HCT116 (cell line): ENCODE measurements around the gene KSR2. TPM values are rescaled to one million over a fixed set of nuclear protein-coding genes. Genes with fewer than 3 reads are reported as not detected.

ENCODE experiments used
- ATAC-seq: fragments of 200-7000 bp; cut with Tn5 transposase; 2 replicates; pipeline ENCODE4 v1.9.1; 2020; ENCODE audit warnings: mild to moderate bottlenecking, moderate library complexity
- BruUV-seq: library from RNA; stranded (reverse); fragments of 400-500 nt; replicated peaks from 2 replicates; lab custom pipeline; 2021; lab: Mats Ljungman, UMichigan
- CTCF ChIA-PET: fragments of 300-600 bp; sonication (Branson Sonifier 250); formaldehyde crosslinking; loops from one replicate; lab custom pipeline; 2021; ENCODE audit warnings: antibody characterized with exemption; lab: Charles Lee
- POLR2A ChIA-PET: fragments of 300-600, 350-600 bp; sonication (Branson Sonifier 250); formaldehyde crosslinking; loops from one replicate; lab custom pipeline; 2021; ENCODE audit warnings: antibody characterized with exemption; lab: Charles Lee
- RAD21 ChIA-PET, 2 experiments: fragments of 300-600 bp; sonication (Branson Sonifier 250); formaldehyde crosslinking; loops; one replicate each; lab custom pipeline; 2023; ENCODE audit warnings: low total read pairs in 2 of 2; ENCODE audit not compliant: uncharacterized antibody in 2 of 2, unreplicated experiment in 2 of 2, low non-redundant PET in 1 of 2; lab: Charles Lee
- DNase-seq: peaks from one replicate; pipeline ENCODE4 v3.0.0-alpha.2; 2010; ENCODE audit warnings: low read depth, low spot score
- H2AFZ ChIP-seq: fragments of 200-600 bp; shearing (Covaris generic), sonication (generic); 2 replicates; pipeline ENCODE4 v1.6.1; 2017; ENCODE audit warnings: low read depth, mixed run types, mixed read lengths, antibody characterized with exemption, low read length; ENCODE audit not compliant: poor library complexity, severe bottlenecking
- H3K27ac ChIP-seq: 2 replicates; pipeline ENCODE4 v1.5.1; 2012; ENCODE audit warnings: low read depth, low read length
- H3K27me3 ChIP-seq: fragments of 200-600 bp; sonication (generic); 2 replicates; pipeline ENCODE4 v1.6.1; 2016; ENCODE audit warnings: mixed run types, low read length, mixed read lengths; ENCODE audit not compliant: insufficient read depth
- H3K36me3 ChIP-seq, 2 experiments: fragments of 200-500 bp in 1 of 2; fragments of 200-600 bp in 1 of 2; sonication (Bioruptor generic) in 1 of 2; sonication (generic) in 1 of 2; 2 replicates each; pipeline versions ENCODE4 v1.5.1 to v1.6.1; 2014 to 2016; ENCODE audit warnings: low read length in 2 of 2, inconsistent platforms in 1 of 2, mixed read lengths in 1 of 2, mixed run types in 1 of 2; ENCODE audit not compliant: insufficient read depth in 2 of 2, control insufficient read depth in 1 of 2
- H3K4me1 ChIP-seq, 2 experiments: fragments of 200-600 bp in 1 of 2; sonication (generic) in 1 of 2; 2 replicates each; pipeline versions ENCODE4 v1.5.1 to v1.6.1; 2012 to 2017; ENCODE audit warnings: low read length in 2 of 2, inconsistent platforms in 1 of 2, mild to moderate bottlenecking in 1 of 2, mixed read lengths in 1 of 2, mixed run types in 1 of 2, moderate library complexity in 1 of 2; ENCODE audit not compliant: insufficient read depth in 2 of 2, control insufficient read depth in 1 of 2
- H3K4me2 ChIP-seq: fragments of 200-600 bp; sonication (generic); 2 replicates; pipeline ENCODE4 v1.6.1; 2017; ENCODE audit warnings: mixed run types, low read length, mixed read lengths
- H3K4me3 ChIP-seq, 2 experiments: fragments of 200-600 bp in 1 of 2; sonication (generic) in 1 of 2; replicated peaks in 1 of 2; 2 replicates each; pipeline ENCODE4 v1.5.1; 2011 to 2016; ENCODE audit warnings: low read length in 2 of 2, control low read depth in 1 of 2, low read depth in 1 of 2, mild to moderate bottlenecking in 1 of 2, mixed read lengths in 1 of 2, mixed run types in 1 of 2
- H3K79me2 ChIP-seq: fragments of 200-600 bp; sonication (generic); 2 replicates; pipeline ENCODE4 v1.6.1; 2017; ENCODE audit warnings: mild to moderate bottlenecking, mixed run types, low read length, moderate library complexity, mixed read lengths; ENCODE audit not compliant: insufficient read depth
- H3K9ac ChIP-seq: fragments of 200-600 bp; sonication (generic); 2 replicates; pipeline ENCODE4 v1.6.1; 2016; ENCODE audit warnings: low read length, mixed read lengths
- H3K9me2 ChIP-seq: fragments of 200-600 bp; sonication (generic), shearing (Covaris generic); 2 replicates; pipeline ENCODE4 v1.6.1; 2017; ENCODE audit warnings: mixed run types, mild to moderate bottlenecking, moderate library complexity; ENCODE audit not compliant: insufficient read depth
- H3K9me3 ChIP-seq, 2 experiments: fragments of 200-500 bp in 1 of 2; fragments of 200-600 bp in 1 of 2; sonication (Bioruptor generic) in 1 of 2; sonication (generic) in 1 of 2; 2 replicates each; pipeline ENCODE4 v1.6.1; 2014 to 2017; ENCODE audit warnings: low read length in 2 of 2, mixed read lengths in 2 of 2, inconsistent platforms in 1 of 2, low read depth in 1 of 2, mild to moderate bottlenecking in 1 of 2, mixed run types in 1 of 2, moderate library complexity in 1 of 2; ENCODE audit not compliant: control insufficient read depth in 1 of 2, insufficient read depth in 1 of 2
- H4K20me1 ChIP-seq: fragments of 200-600 bp; sonication (generic), shearing (Covaris generic); 2 replicates; pipeline ENCODE4 v1.6.1; 2017; ENCODE audit warnings: mixed run types, mild to moderate bottlenecking, moderate library complexity; ENCODE audit not compliant: insufficient read depth
- ATF3 ChIP-seq: IDR thresholded peaks from 2 replicates; pipeline ENCODE4 v1.6.1; 2012
- CBX3 ChIP-seq: IDR thresholded peaks from 2 replicates; pipeline ENCODE4 v1.6.1; 2012; ENCODE audit warnings: low read depth
- CTCF ChIP-seq, 3 experiments: fragments of 200-600 bp in 1 of 3; sonication (generic) in 1 of 3; IDR thresholded peaks in 2 of 3; conservative IDR thresholded peaks in 1 of 3; 2 replicates each; pipeline ENCODE4 v1.5.1; 2012 to 2017; ENCODE audit warnings: low read depth in 2 of 3, low read length in 2 of 3, antibody characterized with exemption in 1 of 3, borderline replicate concordance in 1 of 3, control low read depth in 1 of 3, mild to moderate bottlenecking in 1 of 3, mixed read lengths in 1 of 3, mixed run types in 1 of 3, moderate library complexity in 1 of 3; ENCODE audit not compliant: insufficient read depth in 1 of 3
- ELF1 ChIP-seq: IDR thresholded peaks from 2 replicates; pipeline ENCODE4 v1.6.1; 2012; ENCODE audit warnings: low read depth, borderline replicate concordance
- EZH2 ChIP-seq: fragments of 200-600 bp; sonication (generic); IDR thresholded peaks from 2 replicates; pipeline ENCODE4 v1.6.1; 2017; ENCODE audit warnings: antibody characterized with exemption, mixed run types
- EZH2phosphoT487 ChIP-seq: fragments of 200-600 bp; IDR thresholded peaks from 2 replicates; pipeline ENCODE4 v1.6.1; 2018; ENCODE audit warnings: antibody characterized with exemption, borderline replicate concordance
- FOSL1 ChIP-seq: IDR thresholded peaks from 2 replicates; pipeline ENCODE4 v1.6.1; 2012; ENCODE audit warnings: low read depth
- JUND ChIP-seq: IDR thresholded peaks from 2 replicates; pipeline ENCODE4 v1.6.1; 2012
- MAX ChIP-seq: IDR thresholded peaks from 2 replicates; pipeline ENCODE4 v1.6.1; 2012
- POLR2A ChIP-seq: IDR thresholded peaks from 2 replicates; pipeline ENCODE4 v1.7.0; 2011; ENCODE audit warnings: borderline replicate concordance; ENCODE audit not compliant: insufficient read depth, insufficient read length; ENCODE audit errors: extremely low read depth
- POLR2AphosphoS5 ChIP-seq: IDR thresholded peaks from 2 replicates; pipeline ENCODE4 v1.6.1; 2011; ENCODE audit warnings: mild to moderate bottlenecking, low read depth, low read length, moderate library complexity
- REST ChIP-seq: IDR thresholded peaks from 2 replicates; pipeline ENCODE4 v1.6.1; 2012; ENCODE audit warnings: low read depth
- SIN3A ChIP-seq: IDR thresholded peaks from 2 replicates; pipeline ENCODE4 v1.6.1; 2012; ENCODE audit warnings: low read depth
- SP1 ChIP-seq: IDR thresholded peaks from 2 replicates; pipeline ENCODE4 v1.6.1; 2012; ENCODE audit warnings: low read depth
- SRF ChIP-seq: IDR thresholded peaks from 2 replicates; pipeline ENCODE4 v1.6.1; 2012; ENCODE audit warnings: low read depth
- YY1 ChIP-seq: IDR thresholded peaks from 2 replicates; pipeline ENCODE4 v1.6.1; 2011; ENCODE audit warnings: low read length, low read depth, moderate library complexity, mild to moderate bottlenecking; ENCODE audit not compliant: insufficient replicate concordance; ENCODE audit errors: extremely low read depth
- ZBTB33 ChIP-seq: IDR thresholded peaks from 2 replicates; pipeline ENCODE4 v1.6.1; 2011; ENCODE audit warnings: mild to moderate bottlenecking, low read length, moderate library complexity; ENCODE audit not compliant: insufficient replicate concordance; ENCODE audit errors: extremely low read depth
- ZFX ChIP-seq: fragments of 450-650 bp; IDR thresholded peaks from 2 replicates; pipeline ENCODE4 v1.6.1; 2017
- ZNF274 ChIP-seq: fragments of 200-500 bp; sonication (Bioruptor generic); IDR thresholded peaks from 2 replicates; pipeline ENCODE4 v1.6.1; 2014; ENCODE audit warnings: mild to moderate bottlenecking, low read depth, low read length, inconsistent platforms
- intact Hi-C: fragments of 100-400 bp; cut with micrococcal nuclease; formaldehyde crosslinking; loops from 2 replicates; pipeline ENCODE4 v1.10.0; 2022
- total RNA-seq: library from RNA; stranded (reverse); gene quantifications from one replicate; pipeline ENCODE4 v1.2.1, GENCODE V29; 2021; ENCODE audit not compliant: unreplicated experiment

KSR2 gene
- total RNA-seq, 1 experiment from 2014 or later, result 10.1 TPM

GRCh38 chr12:117884161-117884560 is 84.6 kb downstream of the KSR2 start:
- TF ChIP-seq FOSL1, result no peak
- TF ChIP-seq ZBTB33, result no peak
- TF ChIP-seq ZNF274, result no peak
- no peak for TF ChIP-seq POLR2A
- no peak for TF ChIP-seq MAX
- TF ChIP-seq YY1, result no peak
- TF ChIP-seq EZH2phosphoT487, result no peak
- TF ChIP-seq REST, result no peak
- no peak for TF ChIP-seq JUND
- no peak for TF ChIP-seq EZH2
- no peak for TF ChIP-seq SP1
- TF ChIP-seq ZFX, result no peak
- TF ChIP-seq ELF1, result no peak
- no peak for TF ChIP-seq CBX3
- no peak for TF ChIP-seq POLR2AphosphoS5
- no peak for TF ChIP-seq ATF3
- no peak for TF ChIP-seq SIN3A
- no peak for TF ChIP-seq SRF
- no peak for TF ChIP-seq CTCF (IDR thresholded peaks at IDR 0.05 in 2 of 3, conservative IDR thresholded peaks at IDR 0.05 in 1 of 3; ENCODE audit: borderline replicate concordance in 1 of 3, insufficient read depth in 1 of 3, low read depth in 2 of 3, low read length in 2 of 3)
- no peaks in the 10 kb centered on the region for H3K36me3 ChIP-seq
- H2AFZ ChIP-seq, result no peak overlapping the region
- intact Hi-C loops, result no loop called here
- H3K9me2 ChIP-seq, result no peaks in the 10 kb centered on the region
- POLR2A ChIA-PET, result no interaction called here
- no peak overlapping the region for H3K4me2 ChIP-seq
- RAD21 ChIA-PET, result no interaction called here
- ATAC-seq, result no peak
- H3K27me3 ChIP-seq, result no peaks in the 10 kb centered on the region
- no TSS peak for BruUV-seq
- no peaks in the 10 kb centered on the region for H3K9me3 ChIP-seq
- no peak overlapping the region for H3K9ac ChIP-seq
- no peaks in the 10 kb centered on the region for H3K79me2 ChIP-seq
- DNase-seq, result no peak
- no peak overlapping the region for H3K27ac ChIP-seq
- H3K4me1 ChIP-seq, result peaks cover 9 to 20% of the 10 kb centered on the region in 2 experiments
- CTCF ChIA-PET, result no interaction called here
- H4K20me1 ChIP-seq, result no peaks in the 10 kb centered on the region
- H3K4me3 ChIP-seq, result no peak overlapping the region
